ENCODE data around the gene CCR5.
"Not testable (repeated sequence)": the region's sequence is repeated elsewhere in the genome, so short reads cannot be mapped to it uniquely, and the experiment has no call there.

CCR5 gene

GRCh38 chr3:46386205-46386604 lies 15.5 kb downstream of the CCR5 start:
- no peak for DNase-seq (ENCODE audit: low read depth in 2 of 2)

GRCh38 chr3:46388847-46389246 lies 18.1 kb downstream of the CCR5 start:
- DNase-seq (ENCODE audit: low read depth in 2 of 2): not testable (repeated sequence)

GRCh38 chr3:46389306-46389705 lies 18.6 kb downstream of the CCR5 start:
- no peak for DNase-seq (ENCODE audit: low read depth in 2 of 2)

GRCh38 chr3:46391526-46391925 lies 20.8 kb downstream of the CCR5 start:
- DNase-seq (ENCODE audit: low read depth in 2 of 2): not testable (repeated sequence)

GRCh38 chr3:46393011-46393410 lies 22.3 kb downstream of the CCR5 start:
- DNase-seq (ENCODE audit: low read depth in 2 of 2): no peak

- DNase-seq (ENCODE audit: low read depth in 2 of 2): no peak
Observed at GRCh38 chr3:46393554-46394434, 23.0 kb downstream of the CCR5 start.

GRCh38 chr3:46395210-46395661 lies 24.5 kb downstream of the CCR5 start:
- DNase-seq (ENCODE audit: low read depth in 2 of 2): no peak

- no peak for DNase-seq (ENCODE audit: low read depth in 2 of 2)
Observed at GRCh38 chr3:46395766-46396530, 25.2 kb downstream of the CCR5 start.

- DNase-seq (ENCODE audit: low read depth in 2 of 2): no peak
Observed at GRCh38 chr3:46397111-46397510, 26.4 kb downstream of the CCR5 start.

GRCh38 chr3:46398186-46398955 lies 27.6 kb downstream of the CCR5 start:
- no peak for DNase-seq (ENCODE audit: low read depth in 2 of 2)

GRCh38 chr3:46399098-46399497 lies 28.4 kb downstream of the CCR5 start:
- no peak for DNase-seq (ENCODE audit: low read depth in 2 of 2)

GRCh38 chr3:46399557-46399956 lies 28.8 kb downstream of the CCR5 start:
- no peak for DNase-seq (ENCODE audit: low read depth in 2 of 2)

- no peak for DNase-seq (ENCODE audit: low read depth in 2 of 2)
Observed at GRCh38 chr3:46400000-46400734, 29.4 kb downstream of the CCR5 start.

GRCh38 chr3:46400846-46401245 lies 30.1 kb downstream of the CCR5 start:
- no peak for DNase-seq (ENCODE audit: low read depth in 2 of 2)

GRCh38 chr3:46401579-46401978 lies 30.8 kb downstream of the CCR5 start:
- no peak for DNase-seq (ENCODE audit: low read depth in 2 of 2)

- not testable (repeated sequence) for DNase-seq (ENCODE audit: low read depth in 2 of 2)
Observed at GRCh38 chr3:46402902-46403301, 32.2 kb downstream of the CCR5 start.

- no peak for DNase-seq (ENCODE audit: low read depth in 2 of 2)
Observed at GRCh38 chr3:46405301-46406019, 34.7 kb downstream of the CCR5 start.

GRCh38 chr3:46406443-46406787 lies 35.7 kb downstream of the CCR5 start:
- no peak for DNase-seq (ENCODE audit: low read depth in 2 of 2)

- peak; percentile 20 to 33 for DNase-seq (ENCODE audit: low read depth in 2 of 2)
Observed at GRCh38 chr3:46406788-46407611, 36.3 kb downstream of the CCR5 start, which contains the start of the genes CCR5AS and CCRL2. Gene CCR5AS, minus strand, starts transcription at chr3:46407066. Gene CCRL2, plus strand, starts transcription at chr3:46407259. Its CDS starts 821 bp downstream, at chr3:46408080.

GRCh38 chr3:46407970-46408369 lies 37.2 kb downstream of the CCR5 start:
- DNase-seq (ENCODE audit: low read depth in 2 of 2): no peak
